Rectal smooth muscle tissue (tissue), 1 donor: ENCODE results near the gene SAP25.
"Not testable (repeated sequence)": the region's sequence is repeated elsewhere in the genome, so short reads cannot be mapped to it uniquely, and the experiment has no call there.

Source experiments
- H3K27ac ChIP-seq: one replicate; pipeline ENCODE4 v1.7.0; 2013; ENCODE audit warnings: low read depth, low read length, inconsistent platforms
- H3K27me3 ChIP-seq: one replicate; pipeline ENCODE4 v1.7.0; 2013; ENCODE audit warnings: low read length; ENCODE audit not compliant: control insufficient read depth, insufficient read depth
- H3K36me3 ChIP-seq: one replicate; pipeline ENCODE4 v1.7.0; 2013; ENCODE audit warnings: low read length; ENCODE audit not compliant: control insufficient read depth, insufficient read depth
- H3K4me1 ChIP-seq: one replicate; pipeline ENCODE4 v1.7.0; 2013; ENCODE audit warnings: low read length; ENCODE audit not compliant: control insufficient read depth, insufficient read depth
- H3K4me3 ChIP-seq: one replicate; pipeline ENCODE4 v1.7.0; 2013; ENCODE audit warnings: low read length
- H3K9ac ChIP-seq: one replicate; pipeline ENCODE4 v1.7.0; 2013; ENCODE audit warnings: low read length

The SAP25 gene

GRCh38 chr7:100532165-100533022 lies 41.3 kb downstream of the SAP25 start:
- Histone ChIP-seq H3K27me3 (no peaks in the 10 kb centered on the region), H3K9ac (no peak overlapping the region), H3K36me3 (no peaks in the 10 kb centered on the region), H3K4me1 (no peaks in the 10 kb centered on the region), H3K4me3 (no peak overlapping the region), H3K27ac (no peak overlapping the region)

GRCh38 chr7:100528108-100528866 lies 45.4 kb downstream of the SAP25 start:
- not testable (repeated sequence) for H3K36me3 ChIP-seq, H3K9ac ChIP-seq, H3K27ac ChIP-seq, H3K4me3 ChIP-seq, H3K27me3 ChIP-seq, H3K4me1 ChIP-seq

GRCh38 chr7:100523192-100523591 lies 50.5 kb downstream of the SAP25 start:
- not testable (repeated sequence) for H3K36me3 ChIP-seq, H3K4me3 ChIP-seq, H3K27me3 ChIP-seq, H3K4me1 ChIP-seq, H3K27ac ChIP-seq, H3K9ac ChIP-seq
